GM13977 (cell line): ENCODE data around the gene PDCD1LG2.
"Not testable (repeated sequence)": the region's sequence is repeated elsewhere in the genome, so short reads cannot be mapped to it uniquely, and the experiment has no call there.

Experiments
- DNase-seq: peaks from one replicate; pipeline ENCODE4 v3.0.0; 2012; ENCODE audit warnings: low spot score
- in situ Hi-C: fragments of 300-500 bp; cut with MboI; formaldehyde crosslinking; loops from one replicate; pipeline ENCODE4 v1.12.0; 2022; ENCODE audit warnings: low sequenced_read_pairs, low pct_unique_long_range_greater_than_20kb, mixed read lengths, inconsistent platforms; ENCODE audit not compliant: unreplicated experiment
- TF ChIP-seq, protein P1 (sequence below): IDR thresholded peaks from 2 replicates; pipeline ENCODE4 v1.5.1; 2012; ENCODE audit warnings: mild to moderate bottlenecking, control low read depth; ENCODE audit not compliant: insufficient read depth; ENCODE audit errors: extremely low read depth, missing control alignments

Gene PDCD1LG2

GRCh38 chr9:5493679-5494511, 16.4 kb upstream of the PDCD1LG2 start:
- TF ChIP-seq, protein P1, sequence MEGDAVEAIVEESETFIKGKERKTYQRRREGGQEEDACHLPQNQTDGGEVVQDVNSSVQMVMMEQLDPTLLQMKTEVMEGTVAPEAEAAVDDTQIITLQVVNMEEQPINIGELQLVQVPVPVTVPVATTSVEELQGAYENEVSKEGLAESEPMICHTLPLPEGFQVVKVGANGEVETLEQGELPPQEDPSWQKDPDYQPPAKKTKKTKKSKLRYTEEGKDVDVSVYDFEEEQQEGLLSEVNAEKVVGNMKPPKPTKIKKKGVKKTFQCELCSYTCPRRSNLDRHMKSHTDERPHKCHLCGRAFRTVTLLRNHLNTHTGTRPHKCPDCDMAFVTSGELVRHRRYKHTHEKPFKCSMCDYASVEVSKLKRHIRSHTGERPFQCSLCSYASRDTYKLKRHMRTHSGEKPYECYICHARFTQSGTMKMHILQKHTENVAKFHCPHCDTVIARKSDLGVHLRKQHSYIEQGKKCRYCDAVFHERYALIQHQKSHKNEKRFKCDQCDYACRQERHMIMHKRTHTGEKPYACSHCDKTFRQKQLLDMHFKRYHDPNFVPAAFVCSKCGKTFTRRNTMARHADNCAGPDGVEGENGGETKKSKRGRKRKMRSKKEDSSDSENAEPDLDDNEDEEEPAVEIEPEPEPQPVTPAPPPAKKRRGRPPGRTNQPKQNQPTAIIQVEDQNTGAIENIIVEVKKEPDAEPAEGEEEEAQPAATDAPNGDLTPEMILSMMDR, result no peak
- in situ Hi-C loops, result no loop called here
- DNase-seq, result peak; percentile 68

DNA sequence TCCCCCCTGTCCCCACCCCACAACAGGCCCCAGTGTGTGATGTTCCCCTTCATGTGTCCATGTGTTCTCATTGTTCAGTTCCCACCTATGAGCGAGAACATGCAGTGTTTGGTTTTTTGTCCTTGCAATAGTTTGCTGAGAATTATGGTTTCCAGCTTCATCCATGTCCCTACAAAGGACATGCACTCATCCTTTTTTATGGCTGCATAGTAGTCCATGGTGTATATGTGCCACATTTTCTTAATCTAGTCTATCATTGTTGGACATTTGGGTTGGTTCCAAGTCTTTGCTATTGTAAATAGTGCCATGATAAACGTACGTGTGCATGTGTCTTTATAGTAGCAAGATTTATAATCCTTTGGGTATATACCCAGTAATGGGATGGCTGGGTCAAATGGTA, 15.6 kb upstream of the PDCD1LG2 start:
- in situ Hi-C loops, DNase-seq: not testable (repeated sequence)

GRCh38 chr9:5499157-5499556, 11.2 kb upstream of the PDCD1LG2 start:
- DNase-seq, result no peak
- in situ Hi-C loops, result no loop called here
- TF ChIP-seq, protein P1, result no peak

GRCh38 chr9:5499889-5500398, 10.4 kb upstream of the PDCD1LG2 start:
- in situ Hi-C loops, result no loop called here
- TF ChIP-seq, protein P1, result no peak
- no peak for DNase-seq

- in situ Hi-C loops, result no loop called here
- TF ChIP-seq, protein P1, result no peak
- no peak for DNase-seq
Measured at GRCh38 chr9:5500441-5501235, 9.7 kb upstream of the PDCD1LG2 start.

DNA sequence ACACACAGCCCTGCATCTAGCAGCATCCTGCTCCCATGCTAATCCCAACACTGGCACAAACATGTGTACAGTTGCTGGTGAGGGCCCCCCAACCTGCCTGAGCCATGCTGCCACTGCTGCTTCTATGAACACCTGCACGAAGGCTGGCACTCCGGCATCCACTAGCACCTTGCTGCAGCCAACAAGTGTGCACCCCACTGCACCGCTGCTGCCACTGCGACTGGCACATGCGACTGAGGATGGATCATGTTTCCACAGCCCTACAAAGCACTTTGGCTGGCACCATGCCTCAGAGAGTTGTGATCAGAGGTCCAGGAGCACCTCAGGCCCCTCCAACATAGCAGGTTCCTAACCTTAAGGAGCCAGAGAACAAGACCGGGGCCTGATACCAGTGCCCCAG, 7.8 kb upstream of the PDCD1LG2 start:
- DNase-seq, result no peak
- TF ChIP-seq, protein P1, result no peak
- in situ Hi-C loops, result no loop called here

GRCh38 chr9:5509573-5509972, 758 bp upstream of the PDCD1LG2 start:
- DNase-seq, result no peak
- in situ Hi-C loops, result no loop called here
- TF ChIP-seq, protein P1, result no peak
